Fibroblast of the aortic adventitia (primary cell): ENCODE results near the gene CHMP4B. TPM values are rescaled to one million over a fixed set of nuclear protein-coding genes. Genes with fewer than 3 reads are reported as not detected.

Experiments used
- DNase-seq: peaks from one replicate; pipeline ENCODE4 v3.0.0-alpha.2; 2010; ENCODE audit warnings: low read depth
- H3K4me3 ChIP-seq: 2 replicates; pipeline ENCODE4 v1.5.1; 2011; ENCODE audit warnings: low read depth, mild to moderate bottlenecking, control low read depth, low read length, moderate library complexity
- total RNA-seq: library from RNA; depleted of rRNA; stranded (reverse); fragments of >200 nt; gene quantifications from 2 replicates; pipeline ENCODE4 v1.2.3, GENCODE V29; 2012; ENCODE audit warnings: low replicate concordance
- TF ChIP-seq, protein P1 (sequence below): IDR thresholded peaks from 2 replicates; pipeline ENCODE4 v1.5.1; 2011; ENCODE audit warnings: mild to moderate bottlenecking, low read length, control low read depth, inconsistent platforms; ENCODE audit not compliant: insufficient read depth

Gene CHMP4B
- total RNA-seq, 1 donor = 54.8 TPM

DNA sequence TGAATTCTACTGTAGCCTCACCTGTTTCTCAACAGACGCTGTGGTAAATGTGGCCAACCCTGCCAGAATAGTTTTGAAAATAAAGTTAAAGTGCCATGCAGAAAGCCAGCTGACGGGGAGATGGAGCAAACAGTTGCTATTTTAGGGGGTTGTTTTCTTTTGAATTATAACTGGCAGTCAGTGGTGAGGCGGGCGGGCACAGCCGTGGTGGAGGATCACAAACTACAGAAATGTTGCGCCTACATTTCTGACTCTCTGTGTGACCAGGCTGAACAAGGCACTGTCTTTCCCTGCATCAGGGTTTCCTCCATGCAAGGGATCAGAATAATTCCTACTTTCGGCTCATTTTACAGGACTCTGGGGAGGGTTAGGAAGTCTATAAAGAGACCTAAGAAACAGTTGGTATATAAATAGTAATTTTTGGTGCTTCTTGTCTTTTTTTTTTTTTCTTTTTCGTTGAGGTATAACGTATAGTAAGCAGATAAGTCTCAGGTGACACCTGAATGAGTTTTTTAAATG, 17.2 kb downstream of the CHMP4B start:
- TF ChIP-seq, protein P1, sequence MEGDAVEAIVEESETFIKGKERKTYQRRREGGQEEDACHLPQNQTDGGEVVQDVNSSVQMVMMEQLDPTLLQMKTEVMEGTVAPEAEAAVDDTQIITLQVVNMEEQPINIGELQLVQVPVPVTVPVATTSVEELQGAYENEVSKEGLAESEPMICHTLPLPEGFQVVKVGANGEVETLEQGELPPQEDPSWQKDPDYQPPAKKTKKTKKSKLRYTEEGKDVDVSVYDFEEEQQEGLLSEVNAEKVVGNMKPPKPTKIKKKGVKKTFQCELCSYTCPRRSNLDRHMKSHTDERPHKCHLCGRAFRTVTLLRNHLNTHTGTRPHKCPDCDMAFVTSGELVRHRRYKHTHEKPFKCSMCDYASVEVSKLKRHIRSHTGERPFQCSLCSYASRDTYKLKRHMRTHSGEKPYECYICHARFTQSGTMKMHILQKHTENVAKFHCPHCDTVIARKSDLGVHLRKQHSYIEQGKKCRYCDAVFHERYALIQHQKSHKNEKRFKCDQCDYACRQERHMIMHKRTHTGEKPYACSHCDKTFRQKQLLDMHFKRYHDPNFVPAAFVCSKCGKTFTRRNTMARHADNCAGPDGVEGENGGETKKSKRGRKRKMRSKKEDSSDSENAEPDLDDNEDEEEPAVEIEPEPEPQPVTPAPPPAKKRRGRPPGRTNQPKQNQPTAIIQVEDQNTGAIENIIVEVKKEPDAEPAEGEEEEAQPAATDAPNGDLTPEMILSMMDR = no peak
- no peak for DNase-seq
- H3K4me3 ChIP-seq = no peak overlapping the region

DNA sequence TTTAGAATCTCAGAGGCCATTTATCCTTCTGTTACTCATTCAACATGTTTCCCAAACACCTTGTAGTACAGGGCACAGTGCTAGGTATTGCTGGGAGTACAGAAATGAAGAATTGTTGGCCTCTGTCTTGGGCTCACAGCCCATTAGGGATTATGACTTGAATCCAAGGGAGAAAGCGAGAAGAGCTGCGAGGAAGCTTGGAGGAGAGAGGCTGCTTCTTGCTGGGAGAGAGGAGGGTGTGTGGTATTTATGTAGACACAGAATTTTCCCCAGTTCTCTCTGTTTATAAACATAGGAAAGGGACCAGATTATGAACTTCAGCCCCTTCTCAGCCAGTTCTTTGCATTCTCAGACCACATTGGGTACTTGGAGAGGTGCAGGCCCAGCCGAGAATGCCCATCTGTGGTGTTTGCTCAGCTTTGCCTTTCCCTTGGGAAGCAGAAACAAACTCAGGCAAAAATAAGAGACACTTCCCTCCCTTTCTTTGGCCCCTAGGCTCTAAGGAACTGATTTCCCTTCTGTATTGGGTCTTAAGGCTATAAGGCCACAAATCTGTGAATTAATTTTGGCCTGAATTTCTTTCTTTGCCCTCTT, 17.9 kb downstream of the CHMP4B start:
- TF ChIP-seq, protein P1 = no peak
- H3K4me3 ChIP-seq = no peak overlapping the region
- no peak for DNase-seq

DNA sequence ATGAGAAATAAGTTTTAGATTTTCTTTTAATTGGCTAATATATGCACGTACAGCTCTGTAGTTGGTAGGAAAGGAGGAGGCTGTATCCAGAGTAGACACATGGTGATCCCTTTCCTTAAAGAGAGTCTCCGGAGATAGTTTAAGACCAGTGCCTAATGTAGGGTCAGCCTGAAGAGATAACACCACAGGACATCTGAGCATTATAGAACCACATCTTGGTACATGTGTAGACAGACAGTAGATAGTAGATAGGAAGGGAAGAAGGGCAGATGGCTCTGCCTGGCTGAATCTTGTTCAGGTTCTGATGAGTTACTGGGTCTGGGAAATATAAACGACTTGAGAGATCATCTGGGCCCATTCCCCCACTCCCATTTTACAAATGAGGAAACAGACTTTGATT, 18.5 kb downstream of the CHMP4B start:
- H3K4me3 ChIP-seq = no peak overlapping the region
- DNase-seq = no peak
- TF ChIP-seq, protein P1 = no peak

- TF ChIP-seq, protein P1 = no peak
- no peak for DNase-seq
- H3K4me3 ChIP-seq = no peak overlapping the region
These were observed 19.2 kb downstream of the CHMP4B start for GRCh38 chr20:33830371-33830770.

DNA sequence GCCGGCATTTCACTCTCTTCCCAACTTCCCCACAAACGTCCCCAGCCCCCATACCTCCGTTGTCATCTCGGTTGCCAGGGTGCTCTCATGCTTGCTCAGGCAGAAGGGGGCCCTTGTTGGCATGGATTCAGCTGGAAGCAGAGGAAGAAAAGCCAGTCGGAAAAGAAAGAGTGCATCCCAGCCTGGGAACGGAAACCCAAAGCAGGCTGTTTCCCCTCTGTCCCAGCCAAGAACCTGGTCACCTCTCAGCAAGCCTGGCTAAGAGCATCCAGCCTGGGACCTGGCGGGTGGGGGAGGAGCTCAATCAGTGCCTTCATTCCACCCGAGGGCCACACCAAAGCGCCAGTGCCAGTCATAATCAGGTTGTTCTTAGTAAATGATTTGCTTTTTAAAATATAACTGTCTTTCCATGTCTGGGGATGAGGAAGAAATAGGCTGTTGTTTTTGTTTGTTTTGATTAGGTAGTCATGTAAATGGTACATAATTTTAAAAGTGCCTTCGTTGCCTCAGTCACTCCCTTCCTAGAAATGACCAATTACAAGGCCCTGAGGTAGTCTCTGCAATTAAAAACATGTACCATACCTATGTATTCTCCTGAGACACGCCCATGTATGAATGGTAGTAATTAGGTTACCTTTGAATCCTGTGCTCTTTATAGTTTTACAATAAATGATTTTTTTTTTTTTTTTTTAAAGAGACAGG, 21.1 kb downstream of the CHMP4B start:
- no peak for DNase-seq
- TF ChIP-seq, protein P1 = no peak
- H3K4me3 ChIP-seq = no peak overlapping the region

DNA sequence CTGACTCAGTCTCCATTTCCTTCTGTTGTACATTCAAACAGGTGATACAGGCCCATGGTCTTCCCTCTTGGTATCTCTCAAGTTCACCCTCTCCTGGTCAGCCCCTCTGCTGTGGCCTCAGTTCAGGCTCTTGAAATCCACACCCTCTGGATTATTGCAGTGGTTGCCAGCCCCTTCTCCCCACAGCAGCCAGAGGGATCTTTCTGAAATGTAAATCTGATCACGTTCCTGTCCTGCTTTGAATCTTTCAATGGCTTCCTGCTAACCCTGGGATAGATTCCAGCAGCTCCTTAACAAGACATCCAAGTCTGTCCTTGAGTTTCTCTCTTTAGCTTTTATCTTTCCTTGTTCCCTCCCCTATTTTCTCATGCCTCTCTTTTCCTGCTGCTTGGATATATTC, 22.2 kb downstream of the CHMP4B start:
- DNase-seq = peak; percentile 25
- TF ChIP-seq, protein P1 = no peak

More for the DNA sequence above, 22.2 kb downstream of the CHMP4B start:
- H3K4me3 ChIP-seq = no peak overlapping the region
